Endothelial cell of umbilical vein (primary cell): ENCODE measurements around the gene GLB1L2. TPM values are rescaled to one million over a fixed set of nuclear protein-coding genes. Genes with fewer than 3 reads are reported as not detected.

Experiments
- Bru-seq: library from RNA; stranded (reverse); fragments of 400-500 nt; gene quantifications from one replicate; lab custom pipeline; 2021; lab: Mats Ljungman, UMichigan
- BruChase-seq, 2 experiments: library from RNA; stranded (reverse); fragments of 400-500 nt; gene quantifications; one replicate each; lab custom pipeline; 2021; lab: Mats Ljungman, UMichigan
- BruUV-seq: library from RNA; stranded (reverse); fragments of 400-500 nt; replicated peaks from 2 replicates; lab custom pipeline; 2021; lab: Mats Ljungman, UMichigan
- CTCF ChIA-PET: fragments of 300-600, 350-600 bp; sonication (Branson Sonifier 250); formaldehyde crosslinking; loops from one replicate; lab custom pipeline; 2021; ENCODE audit warnings: antibody characterized with exemption, inconsistent platforms; lab: Charles Lee
- POLR2A ChIA-PET: fragments of 300-600, 350-600 bp; sonication (Branson Sonifier 250); formaldehyde crosslinking; loops from one replicate; lab custom pipeline; 2021; ENCODE audit warnings: antibody characterized with exemption, inconsistent platforms; lab: Charles Lee
- DNase-seq: peaks from one replicate; pipeline ENCODE4 v3.0.0-alpha.2; 2011; ENCODE audit warnings: low read depth, low spot score
- FAIRE-seq: peaks from 2 replicates; lab custom pipeline; 2011; peaks lifted over from hg19 to GRCh38; lab: Jason Lieb, UNC
- H2AFZ ChIP-seq: 2 replicates; pipeline ENCODE4 v1.6.0; 2012; ENCODE audit warnings: low read depth, low read length, control low read depth, inconsistent platforms
- H3K27ac ChIP-seq: 2 replicates; pipeline ENCODE4 v1.5.1; 2011; ENCODE audit warnings: low read depth, mild to moderate bottlenecking, control low read depth, low read length, moderate library complexity; ENCODE audit not compliant: insufficient read depth
- H3K27me3 ChIP-seq, 2 experiments: 2 replicates each; pipeline versions ENCODE4 v1.6.0 to v1.6.1; 2011; ENCODE audit warnings: low read length in 2 of 2, mixed read lengths in 1 of 2; ENCODE audit not compliant: control insufficient read depth in 2 of 2, insufficient read depth in 2 of 2
- H3K36me3 ChIP-seq, 2 experiments: 2 replicates in 1 of 2; 3 replicates in 1 of 2; pipeline ENCODE4 v1.5.1; 2011; ENCODE audit warnings: low read length in 2 of 2, mild to moderate bottlenecking in 1 of 2, moderate library complexity in 1 of 2; ENCODE audit not compliant: control insufficient read depth in 2 of 2, insufficient read depth in 2 of 2; ENCODE audit errors: extremely low read depth in 1 of 2
- H3K4me1 ChIP-seq: 3 replicates; pipeline ENCODE4 v1.5.1; 2011; ENCODE audit warnings: mild to moderate bottlenecking, low read length; ENCODE audit not compliant: control insufficient read depth, insufficient read depth; ENCODE audit errors: extremely low read depth
- H3K4me2 ChIP-seq: 2 replicates; pipeline ENCODE4 v1.6.1; 2011; ENCODE audit warnings: low read length, control low read depth, mixed read lengths; ENCODE audit not compliant: insufficient read depth
- H3K4me3 ChIP-seq, 3 experiments: fragments of 200-600 bp in 1 of 3; sonication (generic), shearing (Covaris generic) in 1 of 3; replicated peaks in 1 of 3; 2 replicates each; pipeline ENCODE4 v1.5.1; 2011 to 2016; ENCODE audit warnings: control low read depth in 3 of 3, low read length in 3 of 3, mild to moderate bottlenecking in 2 of 3, inconsistent platforms in 1 of 3, low read depth in 1 of 3, moderate library complexity in 1 of 3; ENCODE audit not compliant: insufficient read depth in 1 of 3
- H3K79me2 ChIP-seq: 2 replicates; pipeline ENCODE4 v1.6.0; 2012; ENCODE audit warnings: low read length, inconsistent platforms; ENCODE audit not compliant: control insufficient read depth, insufficient read depth
- H3K9ac ChIP-seq: replicated peaks from 2 replicates; pipeline ENCODE3; 2011; ENCODE audit warnings: low read length, control low read depth; ENCODE audit not compliant: insufficient read depth; ENCODE audit errors: extremely low read depth
- H3K9me1 ChIP-seq: replicated peaks from 3 replicates; pipeline ENCODE4 v1.6.0; 2011; ENCODE audit warnings: mild to moderate bottlenecking, low read length; ENCODE audit not compliant: control insufficient read depth, insufficient read depth; ENCODE audit errors: extremely low read depth
- H3K9me3 ChIP-seq: replicated peaks from 2 replicates; pipeline ENCODE4 v1.5.1; 2012; ENCODE audit warnings: low read length, inconsistent platforms; ENCODE audit not compliant: control insufficient read depth, insufficient read depth
- H4K20me1 ChIP-seq: replicated peaks from 2 replicates; pipeline ENCODE3; 2011; ENCODE audit warnings: mild to moderate bottlenecking, low read length; ENCODE audit not compliant: control insufficient read depth, insufficient read depth; ENCODE audit errors: extremely low read depth
- CTCF ChIP-seq, 2 donors: IDR thresholded peaks; 1 replicate in 1 of 2; 2 replicates in 1 of 2; pipeline ENCODE4 v1.5.1; 2011; ENCODE audit warnings: low read length in 2 of 2, mild to moderate bottlenecking in 2 of 2, moderate library complexity in 2 of 2, control low read depth in 1 of 2, inconsistent platforms in 1 of 2, low read depth in 1 of 2; ENCODE audit not compliant: insufficient read depth in 1 of 2; ENCODE audit errors: extremely low read depth in 1 of 2
- GATA2 ChIP-seq: IDR thresholded peaks from 2 replicates; pipeline ENCODE4 v1.7.0; 2011; ENCODE audit warnings: low read depth, mild to moderate bottlenecking, moderate library complexity, mixed read lengths, low read length; ENCODE audit not compliant: insufficient read length, insufficient read depth
- MAX ChIP-seq: IDR thresholded peaks from 2 replicates; pipeline ENCODE4 v1.6.1; 2011; ENCODE audit not compliant: insufficient read depth, insufficient read length
- dilution Hi-C: fragments of 300-500 bp; cut with MboI; formaldehyde crosslinking; loops from one replicate; pipeline ENCODE4 v1.15.0; 2019; ENCODE audit warnings: low sequenced_read_pairs; ENCODE audit not compliant: extremely low pct_ligation_motif_present
- intact Hi-C: fragments of 100-400 bp; cut with micrococcal nuclease; formaldehyde crosslinking; loops from one replicate; pipeline ENCODE4 v1.10.0; 2022
- long read RNA-seq: library from polyadenylated mRNA; stranded (forward); transcript quantifications from one replicate; pipeline ENCODE4 v2.0.0, GENCODE V29; 2021
- polyA minus RNA-seq, 3 experiments: library from RNA; depleted of rRNA, polyadenylated mRNA; stranded (reverse); fragments of >200 nt; gene quantifications; 1 replicate in 1 of 3; 2 replicates in 2 of 3; pipeline ENCODE4 v1.2.3, GENCODE V29; 2011
- polyA plus RNA-seq, 4 experiments: library from polyadenylated mRNA; depleted of rRNA in 3 of 4; stranded (reverse) in 3 of 4; unstranded in 1 of 4; fragments of >200 nt; gene quantifications; 2 replicates each; pipeline versions ENCODE4 v1.2.1 to v1.2.3, GENCODE V29; 2011 to 2012; ENCODE audit warnings: missing spikeins in 1 of 4
- total RNA-seq: library from RNA; stranded (reverse); gene quantifications from 2 replicates; pipeline ENCODE4 v1.2.3, GENCODE V29; 2021

The GLB1L2 gene
- total RNA-seq: 0.28 and 0.55 TPM in 2 replicates
- polyA plus RNA-seq: 0.48 and 0.59 TPM in 2 replicates
- polyA plus RNA-seq (2011; cell fraction: cytosol; rRNA removed): 0.51 and 0.59 TPM in 2 replicates
- 0.48 and 0.68 TPM in 2 replicates for polyA plus RNA-seq (2011; cell fraction: nucleus; rRNA removed)
- 0.47 and 0.68 TPM in 2 replicates for polyA plus RNA-seq (2012)
- polyA minus RNA-seq: 0.19 and 1.2 TPM in 2 replicates
- polyA minus RNA-seq (2011; cell fraction: cytosol; rRNA and poly(A)+ RNA removed): 5.1 TPM
- polyA minus RNA-seq (2011; cell fraction: nucleus; rRNA and poly(A)+ RNA removed): 0.19 and 0.24 TPM in 2 replicates
- Bru-seq, nascent RNA: percentile 8 among the genes with signal in this experiment
- percentile 10 among the genes with signal in this experiment for BruChase-seq, experiment 1, labeled RNA remaining after a 6-hour chase
- BruChase-seq, experiment 2, labeled RNA remaining after a 2-hour chase: percentile 13 among the genes with signal in this experiment
- long read RNA-seq, partial matches to known transcripts: 0 of 2 reads
- long read RNA-seq, other reads (novel, unspliced or antisense): 2 of 2 reads

GRCh38 chr11:134331354-134332188 lies at the start of gene GLB1L2:
GLB1L2 (plus strand) TSS chr11:134331988; CDS start chr11:134332062, 74 bp downstream.
- FAIRE-seq (no peak), DNase-seq (peak; percentile 36)
- intact Hi-C loops: loop anchor here (5.0 to 10.0 kb wide), 2 partner anchors 79 to 297 kb away; partner anchors contain the start of genes ACAD8 and THYN1
- Histone ChIP-seq H3K9ac (no peak within 1 kb of the TSS), H3K27me3 (peaks cover 16 to 17% of the 10 kb centered on the region in 2 experiments), H3K4me3 (peak within 1 kb of the TSS in 2 of 3 experiments; percentile 3 to 37), H3K9me1 (no peaks in the 10 kb centered on the region), H3K4me1 (peaks cover 4% of the 10 kb centered on the region), H3K4me2 (peak within 1 kb of the TSS; percentile 34), H3K36me3 (no peaks in the 10 kb centered on the region), H3K79me2 (no peaks in the 10 kb centered on the region), H3K9me3 (no peaks in the 10 kb centered on the region), H2AFZ (peak within 1 kb of the TSS; percentile 56), H3K27ac (no peak within 1 kb of the TSS), H4K20me1 (no peaks in the 10 kb centered on the region)
- CTCF ChIA-PET: no interaction called here
- BruUV-seq: no TSS peak
- dilution Hi-C loops: no loop called here
- POLR2A ChIA-PET: no interaction called here
- TF ChIP-seq MAX: peak; percentile 28
- TF ChIP-seq GATA2: no peak
- no peak for TF ChIP-seq CTCF (IDR thresholded peaks at IDR 0.05; ENCODE audit: extremely low read depth in 1 of 2, insufficient read depth in 1 of 2, low read depth in 1 of 2, low read length in 2 of 2)
